NCI-H2171 (cell line): Measurements from ENCODE around the gene ZNF74.
"Not testable (repeated sequence)": the region's sequence is repeated elsewhere in the genome, so short reads cannot be mapped to it uniquely, and the experiment has no call there.

Experiments used
- DNase-seq: peaks from one replicate; lab custom pipeline; 2025; lab: John Stamatoyannopoulos, UW

ZNF74 gene

DNA sequence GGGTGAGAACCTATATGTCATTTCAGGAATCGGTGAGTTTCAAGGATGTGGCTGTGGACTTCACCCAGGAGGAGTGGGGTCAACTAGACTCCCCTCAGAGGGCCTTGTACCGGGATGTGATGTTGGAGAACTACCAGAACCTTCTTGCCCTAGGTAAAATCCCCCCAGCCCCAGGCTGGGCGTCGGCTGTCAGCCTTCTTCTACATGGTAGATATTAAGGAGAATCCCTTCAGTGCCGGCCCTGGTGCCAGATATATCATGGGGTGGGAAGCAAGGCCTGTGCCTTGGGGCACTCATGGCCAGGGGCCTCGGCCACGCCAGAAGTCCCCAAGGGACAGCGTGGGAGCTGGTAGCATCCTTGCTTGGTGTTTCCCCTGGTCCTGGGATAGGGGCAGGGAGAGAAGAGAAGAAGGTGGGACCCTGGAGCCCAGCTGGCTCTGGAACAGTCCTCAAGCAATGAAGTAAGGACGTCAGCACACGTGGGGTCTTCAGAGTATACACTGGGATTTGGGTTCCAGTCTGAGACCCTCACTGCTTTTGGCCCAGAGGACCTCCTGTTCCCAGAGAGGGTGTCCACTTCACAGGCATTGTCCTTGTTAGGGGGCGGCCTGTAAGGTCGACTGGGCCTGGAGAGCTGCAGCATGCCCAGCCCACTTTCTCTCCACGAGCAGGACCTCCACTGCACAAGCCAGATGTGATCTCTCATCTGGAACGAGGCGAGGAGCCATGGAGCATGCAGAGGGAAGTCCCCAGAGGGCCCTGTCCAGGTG lies 6.8 kb downstream of the ZNF74 start:
- no peak for DNase-seq

DNA sequence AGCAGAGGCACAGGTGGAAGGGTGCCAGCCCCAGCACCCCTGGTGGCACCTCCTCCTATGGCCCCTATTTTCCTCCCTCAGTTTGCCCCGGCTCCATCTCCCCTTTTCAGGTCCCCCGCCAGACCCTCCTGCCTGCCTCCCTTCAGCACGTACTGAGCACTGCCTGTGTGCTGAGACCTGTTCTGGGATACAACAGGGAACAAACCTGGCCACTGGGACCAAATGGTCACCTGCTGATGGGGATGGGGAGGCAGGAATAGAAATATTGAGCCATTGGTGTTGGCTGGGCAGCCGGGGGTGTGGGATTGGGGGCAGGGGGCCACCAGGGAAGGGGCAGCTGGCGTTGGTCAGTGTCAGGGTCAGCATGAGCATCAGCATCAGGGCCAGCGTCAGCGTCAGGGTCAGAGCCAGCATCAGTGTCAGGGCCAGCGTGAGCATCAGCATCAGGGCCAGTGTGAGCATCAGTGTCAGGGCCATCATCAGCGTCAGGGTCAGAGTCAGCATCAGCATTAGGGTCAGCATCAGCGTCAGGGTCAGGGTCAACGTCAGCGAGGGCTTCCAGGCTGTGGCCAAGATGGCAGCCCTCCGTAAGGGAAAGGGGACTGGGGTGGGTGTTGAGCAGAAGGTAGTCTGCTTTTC lies 7.5 kb downstream of the ZNF74 start:
- no peak for DNase-seq

DNA sequence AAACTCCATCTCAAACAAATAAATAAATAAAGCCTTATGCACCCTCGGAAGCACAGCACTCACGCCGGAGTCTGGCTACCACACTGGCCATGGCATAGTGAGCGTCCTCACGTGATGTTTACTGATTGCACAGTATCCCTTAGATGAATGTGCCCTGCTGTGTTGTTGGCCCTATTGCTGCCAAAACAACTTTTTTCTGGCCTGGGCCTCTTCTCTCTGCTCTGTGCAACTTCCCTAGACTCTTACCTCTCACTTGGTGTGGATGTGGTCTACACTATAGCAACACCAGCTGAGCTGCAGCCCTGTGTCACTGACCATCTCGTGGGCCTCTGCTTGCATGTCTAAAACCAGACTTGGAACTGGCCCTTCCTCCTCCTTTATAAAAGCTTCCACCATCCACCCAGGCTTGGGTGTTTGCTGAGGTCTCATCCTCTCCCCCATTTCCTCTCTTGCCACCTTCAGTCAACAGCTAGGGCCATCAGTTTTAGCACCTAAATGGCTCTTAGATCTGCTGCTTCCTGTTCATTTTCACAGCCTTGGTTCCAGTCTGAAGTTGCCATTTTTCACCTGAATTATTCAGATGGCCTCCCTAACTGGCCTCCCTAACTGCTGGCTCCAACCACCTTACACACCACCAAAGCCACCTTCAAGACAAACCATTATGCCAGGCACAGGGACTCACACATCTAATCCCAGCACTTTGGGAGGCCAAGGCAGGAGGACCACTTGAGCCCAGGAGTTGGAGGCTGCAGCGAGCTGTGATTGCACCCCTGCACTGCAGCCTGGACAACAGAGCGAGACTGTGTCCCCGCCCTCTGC lies 9.2 kb downstream of the ZNF74 start:
- DNase-seq = no peak

DNA sequence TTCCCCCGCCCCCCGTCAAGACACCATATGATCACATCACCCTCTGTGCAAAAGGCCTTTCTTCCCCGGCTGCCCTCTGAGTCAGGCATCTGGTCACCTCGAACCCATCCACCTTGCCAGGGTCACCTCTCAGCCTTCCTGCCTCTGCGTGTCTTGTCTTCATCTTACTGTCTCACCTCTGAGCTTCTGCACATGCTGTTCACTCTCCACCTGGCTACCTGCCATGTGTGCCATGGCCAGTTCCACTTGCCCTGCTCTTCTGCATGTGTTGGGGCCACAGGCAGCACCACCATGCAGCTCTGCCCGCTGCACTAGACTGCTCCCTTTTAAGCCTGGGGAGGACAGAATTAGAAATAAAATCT lies 9.8 kb downstream of the ZNF74 start:
- no peak for DNase-seq

- no peak for DNase-seq
Observed at GRCh38 chr22:20404881-20405280, 10.9 kb downstream of the ZNF74 start.

DNA sequence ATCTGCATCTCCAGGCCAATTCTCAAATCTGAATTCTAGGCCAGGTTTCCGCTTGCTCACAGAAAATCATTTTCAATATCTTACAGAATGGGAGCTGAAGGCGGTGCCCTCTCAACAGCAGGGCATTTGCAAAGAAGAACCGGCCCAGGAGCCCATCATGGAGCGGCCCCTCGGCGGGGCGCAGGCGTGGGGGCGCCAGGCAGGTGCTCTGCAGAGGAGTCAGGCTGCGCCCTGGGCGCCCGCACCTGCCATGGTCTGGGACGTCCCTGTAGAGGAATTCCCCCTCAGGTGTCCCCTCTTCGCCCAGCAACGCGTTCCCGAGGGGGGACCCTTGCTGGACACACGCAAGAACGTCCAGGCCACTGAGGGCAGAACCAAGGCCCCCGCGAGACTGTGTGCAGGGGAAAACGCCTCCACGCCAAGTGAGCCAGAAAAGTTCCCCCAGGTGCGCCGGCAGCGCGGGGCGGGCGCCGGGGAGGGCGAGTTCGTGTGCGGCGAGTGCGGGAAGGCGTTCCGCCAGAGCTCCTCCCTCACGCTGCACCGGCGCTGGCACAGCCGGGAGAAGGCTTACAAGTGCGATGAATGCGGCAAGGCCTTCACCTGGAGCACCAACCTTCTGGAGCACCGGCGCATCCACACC lies 11.5 kb downstream of the ZNF74 start:
- no peak for DNase-seq

DNA sequence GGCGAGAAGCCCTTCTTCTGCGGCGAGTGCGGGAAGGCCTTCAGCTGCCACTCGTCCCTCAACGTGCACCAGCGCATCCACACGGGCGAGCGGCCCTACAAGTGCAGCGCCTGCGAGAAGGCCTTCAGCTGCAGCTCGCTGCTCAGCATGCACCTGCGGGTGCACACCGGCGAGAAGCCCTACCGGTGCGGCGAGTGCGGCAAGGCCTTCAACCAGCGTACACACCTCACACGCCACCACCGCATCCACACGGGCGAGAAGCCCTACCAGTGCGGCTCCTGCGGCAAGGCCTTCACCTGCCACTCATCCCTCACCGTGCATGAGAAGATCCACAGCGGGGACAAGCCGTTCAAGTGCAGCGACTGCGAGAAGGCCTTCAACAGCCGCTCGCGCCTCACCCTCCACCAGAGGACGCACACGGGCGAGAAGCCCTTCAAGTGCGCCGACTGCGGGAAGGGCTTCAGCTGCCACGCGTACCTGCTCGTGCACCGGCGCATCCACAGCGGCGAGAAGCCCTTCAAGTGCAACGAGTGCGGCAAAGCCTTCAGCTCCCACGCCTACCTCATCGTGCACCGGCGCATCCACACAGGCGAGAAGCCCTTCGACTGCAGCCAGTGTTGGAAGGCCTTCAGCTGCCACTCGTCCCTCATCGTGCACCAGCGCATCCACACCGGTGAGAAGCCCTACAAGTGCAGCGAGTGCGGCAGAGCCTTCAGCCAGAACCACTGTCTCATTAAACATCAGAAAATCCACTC lies 12.2 kb downstream of the ZNF74 start:
- DNase-seq = no peak

GRCh38 chr22:20406686-20407408 lies 12.9 kb downstream of the ZNF74 start:
- DNase-seq = no peak

DNA sequence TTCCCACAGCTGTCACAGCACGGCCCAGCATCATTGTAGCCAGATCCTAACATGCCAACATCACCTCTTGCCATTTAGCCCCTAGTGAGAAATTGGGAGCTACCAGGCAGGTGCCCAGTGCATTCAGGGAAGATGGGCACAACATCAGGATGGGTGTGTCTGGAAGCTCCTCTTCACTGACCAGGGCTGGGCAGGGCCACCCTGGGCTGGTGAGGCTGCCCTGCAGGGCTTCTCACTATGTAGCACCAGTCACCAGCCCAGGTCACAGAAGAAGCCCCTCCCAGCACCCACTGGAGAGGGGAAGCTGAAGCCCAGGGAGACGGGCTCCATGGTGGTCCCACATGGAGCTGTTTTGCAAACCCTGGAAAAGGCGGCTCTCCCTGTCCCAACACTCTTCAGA lies 13.9 kb downstream of the ZNF74 start:
- DNase-seq = no peak

GRCh38 chr22:20408891-20409290 lies 14.9 kb downstream of the ZNF74 start:
- no peak for DNase-seq

DNA sequence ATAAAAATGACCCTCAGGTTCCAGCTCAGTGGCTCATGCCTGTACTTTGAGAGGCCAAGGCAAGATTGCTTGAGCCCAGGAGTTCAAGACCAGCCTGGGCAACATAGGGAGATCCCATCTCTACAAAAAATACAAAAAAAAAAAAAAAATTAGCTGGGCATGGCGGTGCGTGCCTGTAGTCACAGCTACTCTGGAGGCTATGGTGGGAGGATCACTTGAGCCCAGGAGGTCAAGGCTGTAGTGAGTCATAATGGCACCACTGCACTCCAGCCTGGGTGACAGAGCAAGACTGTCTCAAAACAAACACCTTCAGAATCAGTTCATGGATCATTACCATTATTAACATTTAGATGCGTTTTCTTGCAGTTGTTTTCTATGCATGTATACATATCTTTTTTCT lies 15.4 kb downstream of the ZNF74 start:
- DNase-seq = not testable (repeated sequence)

GRCh38 chr22:20412474-20413216 lies 18.7 kb downstream of the ZNF74 start:
- DNase-seq = no peak

- DNase-seq = no peak
Observed at GRCh38 chr22:20413217-20414058, 19.5 kb downstream of the ZNF74 start.

DNA sequence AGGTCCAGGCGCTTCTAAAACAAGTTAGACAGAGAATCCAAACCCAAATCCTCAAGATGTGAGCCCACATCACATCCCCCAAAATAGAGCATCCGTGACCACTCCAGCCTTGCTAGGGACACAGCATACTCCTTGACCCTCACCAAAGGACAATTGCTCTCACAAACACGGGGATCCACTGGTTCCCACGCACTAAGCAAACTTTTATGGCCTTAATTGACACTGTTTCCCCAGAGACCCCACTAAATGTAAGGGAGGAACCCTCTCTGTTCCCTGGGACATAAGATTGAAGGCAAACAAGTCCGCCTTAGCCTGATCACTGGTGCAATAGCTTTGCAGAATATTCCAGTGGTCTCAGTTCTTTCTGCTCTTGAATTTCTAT lies 20.1 kb downstream of the ZNF74 start:
- DNase-seq = no peak

GRCh38 chr22:20414450-20414849 lies 20.5 kb downstream of the ZNF74 start:
- DNase-seq = no peak

DNA sequence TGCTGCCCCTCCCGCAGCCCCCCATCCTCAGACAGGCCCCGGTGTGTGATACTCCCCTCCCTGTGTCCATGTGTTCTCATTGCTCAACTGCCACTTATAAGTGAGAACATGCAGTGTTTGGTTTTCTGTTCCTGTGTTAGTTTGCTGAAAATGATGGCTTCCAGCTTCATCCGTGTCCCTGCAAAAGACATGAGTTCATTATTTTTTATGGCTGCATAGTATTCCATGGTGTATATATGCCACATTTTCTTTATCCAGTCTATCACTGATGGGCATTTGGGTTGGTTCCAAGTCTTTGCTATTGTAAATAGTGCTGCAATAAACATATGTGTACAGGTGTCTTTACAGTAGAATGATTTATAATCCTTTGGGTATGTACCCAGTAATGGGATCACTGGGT lies 21.3 kb downstream of the ZNF74 start:
- DNase-seq = not testable (repeated sequence)

DNA sequence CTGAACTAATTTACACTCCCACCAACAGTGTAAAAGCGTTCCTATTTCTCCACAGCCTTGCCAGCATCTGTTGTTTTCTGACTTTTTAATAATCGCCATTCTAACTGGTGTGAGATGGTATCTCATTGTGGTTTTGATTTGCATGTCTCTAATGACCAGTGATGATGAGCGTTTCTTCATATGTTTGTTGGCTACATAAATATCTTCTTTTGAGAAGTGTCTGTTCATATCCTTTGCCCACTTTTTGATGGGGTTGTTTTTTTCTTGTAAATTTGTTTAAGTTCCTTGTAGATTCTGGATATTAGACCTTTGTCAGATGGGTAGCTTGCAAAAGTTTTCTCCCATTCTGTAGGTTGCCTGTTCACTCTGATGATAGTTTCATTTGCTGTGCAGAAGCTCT lies 21.7 kb downstream of the ZNF74 start:
- not testable (repeated sequence) for DNase-seq

- DNase-seq = no peak
Observed at GRCh38 chr22:20418211-20418788, 24.3 kb downstream of the ZNF74 start.

DNA sequence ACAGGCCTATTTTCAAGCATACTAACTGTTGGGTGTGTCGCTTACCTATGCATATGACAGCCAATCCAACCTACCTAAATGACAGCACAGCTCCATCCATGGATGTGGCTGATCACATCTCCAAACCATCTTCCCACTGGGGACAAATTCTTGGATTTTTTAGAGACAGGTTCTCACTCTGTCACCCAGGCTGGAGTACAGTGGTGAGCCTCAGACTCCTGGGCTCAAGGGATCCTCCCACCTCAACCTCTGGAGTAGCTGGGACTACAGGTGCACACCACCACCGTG lies 25.7 kb downstream of the ZNF74 start:
- DNase-seq = no peak
